Tibial artery (tissue), 4 donors: ENCODE results near the gene CAMSAP2.

Source experiments
- DNase-seq, 2 donors: peaks; one replicate each; pipeline ENCODE4 v3.0.0-alpha.2; 2019
- H3K27ac ChIP-seq, 2 donors: fragments of 200-600 bp; sonication (generic) in 1 of 2; 1 replicate in 1 of 2; 2 replicates in 1 of 2; pipeline ENCODE4 v1.5.1; 2018 to 2019; ENCODE audit warnings: mild to moderate bottlenecking in 1 of 2
- H3K27me3 ChIP-seq, 2 donors: fragments of 200-600 bp; sonication (generic) in 1 of 2; one replicate each; pipeline versions ENCODE4 v1.5.1 to v1.6.0; 2016 to 2019
- H3K36me3 ChIP-seq, 3 donors: fragments of 200-600 bp; sonication (generic) in 2 of 3; one replicate each; pipeline ENCODE4 v1.5.1; 2016 to 2019; ENCODE audit warnings: mild to moderate bottlenecking in 2 of 3
- H3K4me1 ChIP-seq, 4 donors: fragments of 200-600 bp; sonication (generic) in 2 of 4; 1 replicate in 3 of 4; 2 replicates in 1 of 4; pipeline ENCODE4 v1.5.1; 2016 to 2019
- H3K4me3 ChIP-seq, 2 donors: fragments of 200-600 bp; sonication (generic) in 1 of 2; 1 replicate in 1 of 2; 2 replicates in 1 of 2; pipeline ENCODE4 v1.5.1; 2018 to 2019; ENCODE audit warnings: mild to moderate bottlenecking in 2 of 2
- H3K9me3 ChIP-seq, 3 donors: fragments of 200-600 bp; sonication (generic) in 1 of 3; one replicate each; pipeline ENCODE4 v1.5.1; 2016 to 2019
- intact Hi-C: fragments of 100-400 bp; cut with DNase I; formaldehyde crosslinking; loops from one replicate; pipeline ENCODE4 v1.15.0; 2023; ENCODE audit warnings: low total_unique reads
- TF ChIP-seq, protein P1 (sequence below), 2 experiments: fragments of 200-600 bp in 1 of 2; fragments of 450-650 bp in 1 of 2; IDR thresholded peaks; one replicate each; pipeline ENCODE4 v1.5.1; 2017 to 2019; ENCODE audit warnings: antibody characterized with exemption in 2 of 2, mild to moderate bottlenecking in 1 of 2, moderate library complexity in 1 of 2

The CAMSAP2 gene

DNA sequence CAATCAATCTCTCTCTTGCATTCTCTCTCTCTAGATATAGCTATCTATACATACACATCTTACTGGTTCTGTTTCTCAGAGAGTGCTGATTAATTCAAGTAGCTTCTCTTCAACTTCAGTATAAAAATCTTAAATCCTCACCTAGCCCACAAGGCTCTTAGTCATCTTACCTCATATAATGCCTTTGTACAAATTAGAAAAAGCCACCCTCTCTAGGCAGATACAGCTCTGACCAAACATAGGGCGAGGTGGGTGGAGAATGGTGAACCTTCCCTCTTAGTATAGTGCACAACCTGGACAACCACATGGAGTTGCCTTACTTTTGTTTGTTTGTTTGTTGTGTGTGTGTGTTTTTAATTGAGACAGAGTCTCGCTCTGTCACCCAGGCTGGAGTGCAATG, 150.9 kb downstream of the CAMSAP2 start:
- no peaks in the 10 kb centered on the region for H3K36me3 ChIP-seq
- intact Hi-C loops = no loop called here
- H3K9me3 ChIP-seq = no peaks in the 10 kb centered on the region
- H3K4me1 ChIP-seq = peaks cover 0 to 20% (median 13%) of the 10 kb centered on the region in 4 donors
- H3K27me3 ChIP-seq = peaks cover 3 to 4% of the 10 kb centered on the region in 2 donors
- TF ChIP-seq, protein P1, sequence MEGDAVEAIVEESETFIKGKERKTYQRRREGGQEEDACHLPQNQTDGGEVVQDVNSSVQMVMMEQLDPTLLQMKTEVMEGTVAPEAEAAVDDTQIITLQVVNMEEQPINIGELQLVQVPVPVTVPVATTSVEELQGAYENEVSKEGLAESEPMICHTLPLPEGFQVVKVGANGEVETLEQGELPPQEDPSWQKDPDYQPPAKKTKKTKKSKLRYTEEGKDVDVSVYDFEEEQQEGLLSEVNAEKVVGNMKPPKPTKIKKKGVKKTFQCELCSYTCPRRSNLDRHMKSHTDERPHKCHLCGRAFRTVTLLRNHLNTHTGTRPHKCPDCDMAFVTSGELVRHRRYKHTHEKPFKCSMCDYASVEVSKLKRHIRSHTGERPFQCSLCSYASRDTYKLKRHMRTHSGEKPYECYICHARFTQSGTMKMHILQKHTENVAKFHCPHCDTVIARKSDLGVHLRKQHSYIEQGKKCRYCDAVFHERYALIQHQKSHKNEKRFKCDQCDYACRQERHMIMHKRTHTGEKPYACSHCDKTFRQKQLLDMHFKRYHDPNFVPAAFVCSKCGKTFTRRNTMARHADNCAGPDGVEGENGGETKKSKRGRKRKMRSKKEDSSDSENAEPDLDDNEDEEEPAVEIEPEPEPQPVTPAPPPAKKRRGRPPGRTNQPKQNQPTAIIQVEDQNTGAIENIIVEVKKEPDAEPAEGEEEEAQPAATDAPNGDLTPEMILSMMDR (IDR thresholded peaks at IDR 0.05) = no peak
- no peak for DNase-seq
- no peak overlapping the region for H3K27ac ChIP-seq
- H3K4me3 ChIP-seq = no peak overlapping the region

DNA sequence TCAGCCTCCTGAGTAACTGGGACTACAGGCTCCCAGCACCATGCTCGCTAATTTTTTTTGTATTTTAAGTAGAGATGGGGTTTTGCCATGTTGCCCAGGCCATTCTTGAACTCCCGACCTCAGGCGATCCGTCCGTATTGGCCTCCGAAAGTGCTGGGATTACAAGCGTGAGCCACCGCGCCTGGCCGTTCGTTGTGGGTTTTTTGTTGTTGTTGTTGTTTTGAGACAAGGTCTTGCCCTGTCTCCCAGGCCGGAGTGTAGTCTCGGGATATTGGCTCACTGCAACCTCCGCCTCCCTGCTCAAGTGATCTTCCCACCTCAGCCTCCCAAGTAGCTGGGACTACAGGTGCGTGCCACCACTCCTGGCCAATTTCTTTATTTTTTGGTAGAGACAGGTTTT, 151.3 kb downstream of the CAMSAP2 start:
- intact Hi-C loops = no loop called here
- Histone ChIP-seq H3K4me1 (peaks cover 0 to 20% (median 13%) of the 10 kb centered on the region in 4 donors), H3K4me3 (no peak overlapping the region), H3K27ac (no peak overlapping the region), H3K36me3 (no peaks in the 10 kb centered on the region), H3K27me3 (peaks cover 3 to 4% of the 10 kb centered on the region in 2 donors), H3K9me3 (no peaks in the 10 kb centered on the region)
- TF ChIP-seq, protein P1 (IDR thresholded peaks at IDR 0.05) = no peak
- DNase-seq = no peak

DNA sequence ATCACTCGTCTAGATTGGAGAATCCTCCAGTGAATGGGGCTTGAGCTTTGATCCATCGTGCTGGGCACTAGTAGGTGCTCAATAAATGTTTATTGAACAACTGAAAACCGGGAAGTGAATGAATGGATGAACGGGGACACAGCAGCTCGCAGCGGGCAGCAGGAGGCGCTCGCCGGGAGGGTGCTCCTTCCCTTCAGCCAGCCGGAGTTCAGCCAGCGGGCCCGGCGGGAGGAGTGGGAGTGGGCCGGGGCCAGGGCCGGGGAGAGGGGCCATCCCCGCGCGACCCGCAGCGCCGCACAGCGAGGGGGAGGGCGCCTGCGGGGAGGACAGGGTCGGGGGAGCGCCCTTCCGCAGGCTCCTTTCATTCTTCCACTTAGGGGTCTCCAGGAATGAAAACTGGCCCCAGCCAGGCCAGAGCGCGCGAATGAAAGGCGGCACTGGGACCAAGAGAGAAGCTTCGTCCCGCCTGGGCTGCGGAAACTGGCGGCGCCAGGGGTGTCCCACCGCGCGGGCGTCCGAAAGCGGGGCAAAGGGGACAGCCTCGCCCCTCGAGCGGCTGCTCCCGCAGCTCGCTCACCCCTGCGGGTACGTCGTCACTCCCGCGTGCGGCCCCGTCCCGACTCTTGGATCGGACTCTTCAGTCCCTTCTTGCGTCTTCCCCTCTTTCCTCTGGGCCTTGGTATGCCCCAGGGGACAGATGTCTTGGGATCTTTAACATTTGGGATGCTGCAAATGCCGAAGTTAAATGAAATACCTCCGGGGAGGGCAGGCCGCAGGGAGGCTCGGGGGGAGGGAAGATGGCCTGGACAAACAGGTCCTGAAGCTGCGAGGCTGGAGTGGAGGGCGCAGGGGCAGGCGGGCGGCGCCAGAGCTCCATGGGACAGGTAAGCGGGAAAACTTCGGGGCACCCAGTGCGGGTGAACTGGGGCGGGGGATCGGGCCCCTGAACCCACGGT, 152.4 kb downstream of the CAMSAP2 start:
- DNase-seq = no peak
- H3K4me3 ChIP-seq = peak overlapping the region; percentile 54 to 55
- peaks cover 3 to 4% of the 10 kb centered on the region in 2 donors for H3K27me3 ChIP-seq
- intact Hi-C loops = no loop called here
- H3K27ac ChIP-seq = peak overlapping the region; percentile 53 to 58
- H3K9me3 ChIP-seq = no peaks in the 10 kb centered on the region
- no peaks in the 10 kb centered on the region for H3K36me3 ChIP-seq
- TF ChIP-seq, protein P1 (IDR thresholded peaks at IDR 0.05) = peak; percentile 40
- peaks cover 0 to 20% (median 13%) of the 10 kb centered on the region in 4 donors for H3K4me1 ChIP-seq

DNA sequence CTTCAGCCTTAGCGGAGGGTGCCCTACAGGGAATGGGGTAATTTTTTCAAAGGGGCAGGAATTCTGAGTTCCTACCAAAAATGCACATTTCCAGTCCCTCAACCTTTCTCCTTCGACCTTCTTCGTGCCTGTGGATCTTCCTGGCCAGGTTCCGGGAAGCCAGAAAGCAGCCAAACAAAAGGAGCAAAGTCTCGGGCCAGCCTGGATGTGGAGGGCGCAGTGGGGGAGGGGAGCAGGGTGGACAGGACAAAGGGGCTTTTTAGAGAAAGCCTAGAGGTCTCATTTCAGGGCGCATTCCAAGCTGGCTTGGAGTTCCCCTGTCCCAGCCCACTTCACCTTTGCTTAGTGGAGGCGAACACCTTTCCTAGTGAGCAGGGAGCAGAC, 153.1 kb downstream of the CAMSAP2 start:
- TF ChIP-seq, protein P1 (IDR thresholded peaks at IDR 0.05) = no peak
- H3K27me3 ChIP-seq = peaks cover 3 to 4% of the 10 kb centered on the region in 2 donors
- peak overlapping the region; percentile 54 to 55 for H3K4me3 ChIP-seq
- peak overlapping the region in 1 of 2 donors; percentile 53 for H3K27ac ChIP-seq
- intact Hi-C loops = no loop called here
- no peaks in the 10 kb centered on the region for H3K9me3 ChIP-seq
- DNase-seq = no peak
- H3K36me3 ChIP-seq = no peaks in the 10 kb centered on the region
- H3K4me1 ChIP-seq = peaks cover 0 to 20% (median 13%) of the 10 kb centered on the region in 4 donors

DNA sequence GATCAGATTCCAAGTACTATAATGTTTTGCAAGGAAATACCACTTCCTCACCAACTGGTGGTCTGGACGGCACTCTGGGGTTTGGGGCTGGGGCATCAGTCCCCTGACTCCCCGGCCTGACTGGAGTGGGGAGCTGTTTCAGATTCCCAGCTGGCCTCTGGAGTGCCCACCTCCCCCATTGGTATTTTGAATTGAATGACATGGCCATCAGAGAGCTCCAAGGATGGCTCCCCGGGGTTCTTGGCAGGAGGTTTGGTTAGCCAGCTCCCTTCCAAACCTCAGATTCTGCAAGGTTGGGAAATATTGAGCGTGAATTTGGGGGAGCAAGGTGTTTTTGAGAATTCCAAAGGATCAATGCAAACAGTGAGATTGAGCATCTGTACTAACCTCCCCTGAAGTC, 153.9 kb downstream of the CAMSAP2 start:
- DNase-seq = no peak
- no peak overlapping the region for H3K4me3 ChIP-seq
- H3K27ac ChIP-seq = no peak overlapping the region
- peaks cover 3 to 4% of the 10 kb centered on the region in 2 donors for H3K27me3 ChIP-seq
- peaks cover 0 to 20% (median 13%) of the 10 kb centered on the region in 4 donors for H3K4me1 ChIP-seq
- TF ChIP-seq, protein P1 (IDR thresholded peaks at IDR 0.05) = no peak
- no peaks in the 10 kb centered on the region for H3K36me3 ChIP-seq
- intact Hi-C loops = no loop called here
- no peaks in the 10 kb centered on the region for H3K9me3 ChIP-seq
